ENCODE measurements around the gene HUNK. TPM values are rescaled to one million over a fixed set of nuclear protein-coding genes. Genes with fewer than 3 reads are reported as not detected.

HUNK gene
- total and polyA plus RNA-seq, 2 of the 8 experiments (the other 6 are each of a cell fraction or from before 2014, with no cell fraction given): 1.9 to 10.2 TPM

DNA sequence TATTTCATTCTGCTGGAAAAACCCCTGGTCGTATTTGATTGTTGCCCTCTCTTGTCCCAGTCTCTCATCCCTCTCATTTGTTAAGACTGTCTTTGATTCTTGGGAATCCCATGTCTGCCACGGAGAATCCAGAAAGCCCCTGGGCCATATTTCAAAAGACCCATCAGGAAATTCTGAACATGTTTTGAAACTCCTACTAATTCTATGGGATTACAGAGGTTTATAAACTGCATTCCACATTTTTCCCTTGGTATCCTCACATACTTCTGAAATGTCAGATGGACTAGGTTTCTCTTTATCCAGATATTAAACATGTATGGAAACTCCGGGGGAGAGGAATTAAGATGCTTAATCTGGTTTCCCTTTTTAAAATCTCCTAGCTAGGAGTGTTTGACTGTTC, 80.0 kb downstream of the HUNK start:
- POLR2A ChIA-PET (ENCODE audit: partially characterized antibody): interaction anchor here (0.6 kb wide), 1 partner anchor 19 kb away, joined by 3 read pairs; no protein-coding TSS in a partner anchor
- TF ChIP-seq ASH2L (IDR thresholded peaks at IDR 0.05; ENCODE audit: low read length): no peak
- no peak for TF ChIP-seq PHF8 (conservative IDR thresholded peaks at IDR 0.05; ENCODE audit: low read depth, low read length)
- no peak for TF ChIP-seq TCF12 (IDR thresholded peaks at IDR 0.05; ENCODE audit: low read depth, low read length)
- no peak for TF ChIP-seq CREB1 (IDR thresholded peaks at IDR 0.05)
- TF ChIP-seq CBX8 (IDR thresholded peaks at IDR 0.05; ENCODE audit: borderline replicate concordance, low read depth, low read length): no peak
- no peak for TF ChIP-seq SIN3A (conservative IDR thresholded peaks at IDR 0.05 in 1 of 2, IDR thresholded peaks at IDR 0.05 in 1 of 2; ENCODE audit: low read depth in 1 of 2, low read length in 2 of 2)
- no peak for TF ChIP-seq TAF1 (IDR thresholded peaks at IDR 0.05; ENCODE audit: low read depth, low read length)
- TF ChIP-seq CBX5 (IDR thresholded peaks at IDR 0.05; ENCODE audit: low read depth, low read length): no peak
- TF ChIP-seq, protein P1, sequence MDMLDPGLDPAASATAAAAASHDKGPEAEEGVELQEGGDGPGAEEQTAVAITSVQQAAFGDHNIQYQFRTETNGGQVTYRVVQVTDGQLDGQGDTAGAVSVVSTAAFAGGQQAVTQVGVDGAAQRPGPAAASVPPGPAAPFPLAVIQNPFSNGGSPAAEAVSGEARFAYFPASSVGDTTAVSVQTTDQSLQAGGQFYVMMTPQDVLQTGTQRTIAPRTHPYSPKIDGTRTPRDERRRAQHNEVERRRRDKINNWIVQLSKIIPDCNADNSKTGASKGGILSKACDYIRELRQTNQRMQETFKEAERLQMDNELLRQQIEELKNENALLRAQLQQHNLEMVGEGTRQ (IDR thresholded peaks at IDR 0.05; ENCODE audit: low read length): no peak
- no peak for TF ChIP-seq BCL11A (IDR thresholded peaks at IDR 0.05; ENCODE audit: low read depth in 2 of 2, low read length in 2 of 2)
- no peak for TF ChIP-seq KDM1A (IDR thresholded peaks at IDR 0.05; ENCODE audit: borderline replicate concordance, low read length)
- TF ChIP-seq JUN (IDR thresholded peaks at IDR 0.05; ENCODE audit: low read depth, low read length): no peak
- TF ChIP-seq SP4 (IDR thresholded peaks at IDR 0.05; ENCODE audit: low read length): no peak
- no peak for TF ChIP-seq GABPA (IDR thresholded peaks at IDR 0.05; ENCODE audit: borderline replicate concordance, insufficient read depth, low read length)

More for the DNA sequence above, 80.0 kb downstream of the HUNK start:
- H3K79me1 ChIP-seq (ENCODE audit: low read depth, low read length): no peaks in the 10 kb centered on the region; the same call in 1 of the 2 replicates
- no peak overlapping the region for H4K8ac ChIP-seq (ENCODE audit: extremely low read depth, insufficient read depth, low read length)
- FAIRE-seq (no peak), DNase-seq (ENCODE audit: low read depth in 1 of 2, low spot score in 2 of 2) (no peak)
- H3K27ac ChIP-seq (ENCODE audit: low read depth, low read length): no peak overlapping the region
- H3K4ac ChIP-seq (replicated peaks; ENCODE audit: insufficient read length, low read depth, low read length): no peak overlapping the region
- H2BK20ac ChIP-seq (ENCODE audit: low read length): no peak overlapping the region
- CTCF ChIA-PET (ENCODE audit: partially characterized antibody): interaction anchor here (0.7 to 1.3 kb wide), 2 partner anchors 19 to 31 kb away, joined by 3 to 4 read pairs; no protein-coding TSS in a partner anchor
- no peaks in the 10 kb centered on the region for H3K4me1 ChIP-seq (replicated peaks in 1 of 4; ENCODE audit: control insufficient read depth in 3 of 4, insufficient read depth in 4 of 4, low read length in 3 of 4)
- H2BK120ac ChIP-seq (replicated peaks; ENCODE audit: low read depth, low read length): no peak overlapping the region
- no peaks in the 10 kb centered on the region for H4K20me1 ChIP-seq (replicated peaks in 1 of 2; ENCODE audit: control insufficient read depth in 1 of 2, insufficient read depth in 2 of 2, low read length in 2 of 2)
- H3K9ac ChIP-seq (replicated peaks in 1 of 4; ENCODE audit: extremely low read depth in 1 of 4, low read depth in 3 of 4, low read length in 3 of 4): no peak overlapping the region
- no peak overlapping the region for H3K4me2 ChIP-seq (ENCODE audit: insufficient read depth in 1 of 2, low read depth in 2 of 2, low read length in 2 of 2)
- 0 out of 8 replicates have a peak, but pooled peaks cover 0 to 4% (median 0%) of the 10 kb centered on the region in 4 experiments for H3K36me3 ChIP-seq (ENCODE audit: control insufficient read depth in 2 of 4, insufficient read depth in 4 of 4, low read length in 3 of 4)
- no peak overlapping the region for H3K14ac ChIP-seq (ENCODE audit: insufficient read length)
- H3K18ac ChIP-seq (ENCODE audit: extremely low read depth, low read length): no peak overlapping the region
- H2BK15ac ChIP-seq (ENCODE audit: low read length): no peak overlapping the region
- no peak overlapping the region for H2AK5ac ChIP-seq (ENCODE audit: low read depth, low read length)
- 86% methylated on average over 3 of the region's 3 CpGs; no CpG with 5 or more reads in 1 of the 2 experiments for WGBS, 2 experiments (ENCODE audit: extremely low coverage in 1 of 2, insufficient coverage in 1 of 2, insufficient read length in 1 of 2, insufficient replicate concordance in 2 of 2, low coverage in 1 of 2, low lambda C conversion rate in 2 of 2, missing lambda C conversion rate in 1 of 2)
- no peaks in the 10 kb centered on the region for H3K23me2 ChIP-seq (ENCODE audit: low read depth, low read length)
- no peak overlapping the region for H4K5ac ChIP-seq (ENCODE audit: insufficient read length, low read depth, low read length)
- H4K91ac ChIP-seq (replicated peaks; ENCODE audit: insufficient read length, low read length): no peak overlapping the region
- H3K4me3 ChIP-seq (ENCODE audit: extremely low read depth in 1 of 4, insufficient read depth in 2 of 4, low read depth in 3 of 4, low read length in 4 of 4): no peak overlapping the region
- H2BK12ac ChIP-seq (ENCODE audit: low read depth, low read length): no peak overlapping the region
- H3K27me3 ChIP-seq (replicated peaks in 1 of 4; ENCODE audit: control insufficient read depth in 3 of 4, extremely low read depth in 1 of 4, insufficient read depth in 3 of 4, low read length in 3 of 4): no peaks in the 10 kb centered on the region
- no peaks in the 10 kb centered on the region for H3K79me2 ChIP-seq (ENCODE audit: control insufficient read depth in 1 of 2, insufficient read depth in 2 of 2, low read length in 2 of 2)
- no peak overlapping the region for H2AFZ ChIP-seq (ENCODE audit: low read length)
- H3K23ac ChIP-seq (ENCODE audit: insufficient read length): no peak overlapping the region
- no peaks in the 10 kb centered on the region for H3K9me3 ChIP-seq (ENCODE audit: insufficient read depth in 2 of 2, low read depth in 1 of 2, low read length in 1 of 2)
- no peak overlapping the region for H3K56ac ChIP-seq (replicated peaks; ENCODE audit: insufficient read length, low read depth, low read length)
- no peak overlapping the region for H2BK5ac ChIP-seq (ENCODE audit: low read depth, low read length)
